H1 (cell line): Measurements from ENCODE around the gene ARHGAP21.

ENCODE experiments used
- EGR1 ChIP-seq: IDR thresholded peaks from 2 replicates; pipeline ENCODE4 v1.6.1; 2011; ENCODE audit warnings: low read depth, low read length, borderline replicate concordance
- EP300 ChIP-seq, 2 experiments: IDR thresholded peaks; 1 replicate in 1 of 2; 2 replicates in 1 of 2; pipeline ENCODE4 v1.6.1; 2011 to 2012; ENCODE audit warnings: low read depth in 2 of 2, low read length in 2 of 2, mild to moderate bottlenecking in 2 of 2, borderline replicate concordance in 1 of 2, inconsistent platforms in 1 of 2, moderate library complexity in 1 of 2
- EZH2 ChIP-seq: fragments of 200-600 bp; sonication (generic); IDR thresholded peaks from 2 replicates; pipeline ENCODE4 v1.7.1; 2012; ENCODE audit warnings: low read depth, mild to moderate bottlenecking, moderate library complexity, low read length, inconsistent platforms; ENCODE audit not compliant: severe bottlenecking
- NANOG ChIP-seq: IDR thresholded peaks from 2 replicates; pipeline ENCODE4 v1.6.1; 2011; ENCODE audit warnings: low read length, low read depth, mild to moderate bottlenecking, inconsistent platforms; ENCODE audit not compliant: insufficient read depth, poor library complexity, severe bottlenecking
- POLR2A ChIP-seq, 2 experiments: IDR thresholded peaks; 1 replicate in 1 of 2; 2 replicates in 1 of 2; pipeline ENCODE4 v1.6.1; 2011; ENCODE audit warnings: low read depth in 2 of 2, low read length in 2 of 2, mild to moderate bottlenecking in 2 of 2; ENCODE audit errors: control extremely low read depth in 1 of 2
- RAD21 ChIP-seq, 2 experiments: IDR thresholded peaks in 1 of 2; conservative IDR thresholded peaks in 1 of 2; 2 replicates each; pipeline ENCODE4 v1.6.1; 2011; ENCODE audit warnings: low read depth in 2 of 2, low read length in 2 of 2, improper control_type of control experiment in 1 of 2, inconsistent platforms in 1 of 2, mild to moderate bottlenecking in 1 of 2, moderate library complexity in 1 of 2
- RFX5 ChIP-seq: IDR thresholded peaks from 2 replicates; pipeline ENCODE4 v1.6.1; 2011; ENCODE audit warnings: low read depth, low read length, improper control_type of control experiment, borderline replicate concordance
- SIX5 ChIP-seq: IDR thresholded peaks from 2 replicates; pipeline ENCODE4 v1.6.1; 2011; ENCODE audit warnings: mild to moderate bottlenecking, low read depth, low read length
- SP1 ChIP-seq: IDR thresholded peaks from 2 replicates; pipeline ENCODE4 v1.6.1; 2011; ENCODE audit warnings: low read depth, low read length
- SP2 ChIP-seq: IDR thresholded peaks from 2 replicates; pipeline ENCODE4 v1.6.1; 2012; ENCODE audit warnings: mild to moderate bottlenecking, low read length, inconsistent platforms
- SUZ12 ChIP-seq: fragments of 200-600 bp; sonication (generic); IDR thresholded peaks from 2 replicates; pipeline ENCODE4 v1.6.1; 2012; ENCODE audit warnings: mild to moderate bottlenecking, inconsistent platforms, low read length, moderate library complexity, mixed read lengths
- TF ChIP-seq, protein P1 (sequence below), 3 experiments: IDR thresholded peaks; 1 replicate in 2 of 3; 2 replicates in 1 of 3; pipeline versions ENCODE4 v1.5.1 to v1.6.1; 2011; ENCODE audit warnings: low read length in 3 of 3, mild to moderate bottlenecking in 3 of 3, inconsistent platforms in 2 of 3, low read depth in 1 of 3, moderate library complexity in 1 of 3; ENCODE audit not compliant: insufficient read depth in 1 of 3; ENCODE audit errors: control extremely low read depth in 1 of 3

DNA sequence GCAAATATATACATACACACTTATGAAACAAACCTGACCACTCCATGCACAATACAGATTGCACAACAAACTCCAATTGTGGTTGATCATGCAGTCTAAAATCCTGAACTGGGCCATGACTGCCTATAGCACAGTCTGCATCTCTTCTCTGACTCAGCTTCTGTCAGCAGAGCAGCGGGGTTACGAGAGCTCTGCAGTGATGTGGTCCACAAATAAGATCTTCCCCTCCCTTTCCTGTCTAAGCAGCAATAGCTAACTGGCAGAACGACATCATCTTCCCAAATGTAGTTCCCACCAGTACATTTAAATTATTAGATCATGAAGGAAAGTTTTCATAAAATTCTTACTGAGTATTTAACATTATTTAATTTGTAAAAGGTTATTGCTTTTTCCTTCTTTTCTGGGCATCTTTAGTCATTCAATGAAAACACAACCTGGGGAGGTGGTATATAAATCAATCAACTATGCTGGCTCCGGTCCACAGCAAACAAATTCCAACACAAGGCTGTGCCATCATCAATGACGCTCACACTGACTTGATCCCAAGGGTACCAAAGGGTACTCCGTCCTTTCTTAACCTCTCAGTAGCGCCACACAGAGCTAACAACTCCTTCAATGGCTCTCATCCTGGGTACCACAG, 17.1 kb downstream of the ARHGAP21 start:
- no peak for TF ChIP-seq EP300 (IDR thresholded peaks at IDR 0.05; ENCODE audit: borderline replicate concordance in 1 of 2, low read depth in 2 of 2, low read length in 2 of 2)
- no peak for TF ChIP-seq RFX5
- TF ChIP-seq EZH2: no peak
- TF ChIP-seq SIX5: no peak
- TF ChIP-seq, protein P1, sequence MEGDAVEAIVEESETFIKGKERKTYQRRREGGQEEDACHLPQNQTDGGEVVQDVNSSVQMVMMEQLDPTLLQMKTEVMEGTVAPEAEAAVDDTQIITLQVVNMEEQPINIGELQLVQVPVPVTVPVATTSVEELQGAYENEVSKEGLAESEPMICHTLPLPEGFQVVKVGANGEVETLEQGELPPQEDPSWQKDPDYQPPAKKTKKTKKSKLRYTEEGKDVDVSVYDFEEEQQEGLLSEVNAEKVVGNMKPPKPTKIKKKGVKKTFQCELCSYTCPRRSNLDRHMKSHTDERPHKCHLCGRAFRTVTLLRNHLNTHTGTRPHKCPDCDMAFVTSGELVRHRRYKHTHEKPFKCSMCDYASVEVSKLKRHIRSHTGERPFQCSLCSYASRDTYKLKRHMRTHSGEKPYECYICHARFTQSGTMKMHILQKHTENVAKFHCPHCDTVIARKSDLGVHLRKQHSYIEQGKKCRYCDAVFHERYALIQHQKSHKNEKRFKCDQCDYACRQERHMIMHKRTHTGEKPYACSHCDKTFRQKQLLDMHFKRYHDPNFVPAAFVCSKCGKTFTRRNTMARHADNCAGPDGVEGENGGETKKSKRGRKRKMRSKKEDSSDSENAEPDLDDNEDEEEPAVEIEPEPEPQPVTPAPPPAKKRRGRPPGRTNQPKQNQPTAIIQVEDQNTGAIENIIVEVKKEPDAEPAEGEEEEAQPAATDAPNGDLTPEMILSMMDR (IDR thresholded peaks at IDR 0.05; ENCODE audit: control extremely low read depth in 1 of 3, insufficient read depth in 1 of 3, low read depth in 1 of 3, low read length in 3 of 3): no peak
- TF ChIP-seq EGR1: no peak
- no peak for TF ChIP-seq POLR2A (IDR thresholded peaks at IDR 0.05; ENCODE audit: control extremely low read depth in 1 of 2, low read depth in 2 of 2, low read length in 2 of 2)
- no peak for TF ChIP-seq SP2
- TF ChIP-seq SUZ12: no peak
- TF ChIP-seq SP1: no peak
- TF ChIP-seq NANOG: no peak
- no peak for TF ChIP-seq RAD21 (IDR thresholded peaks at IDR 0.05 in 1 of 2, conservative IDR thresholded peaks at IDR 0.05 in 1 of 2; ENCODE audit: low read depth in 2 of 2, low read length in 2 of 2)
